Measurements from ENCODE around the gene PNPLA1.

GRCh38 chr6:36277946-36278470, 8.1 kb downstream of the PNPLA1 start:
- TF ChIP-seq CTCF (IDR thresholded peaks at IDR 0.05) (no peak), POLR2A (IDR thresholded peaks at IDR 0.05) (no peak)

All from esophagus squamous epithelium (tissue), 4 donors.